Measurements from ENCODE around the gene GAB2.

The GAB2 gene

GRCh38 chr11:78339945-78340344 lies 77.7 kb downstream of the GAB2 start:
- no peak for DNase-seq

- no peak for DNase-seq
Measured at GRCh38 chr11:78339483-78339882, 78.1 kb downstream of the GAB2 start.

GRCh38 chr11:78338702-78339101 lies 78.9 kb downstream of the GAB2 start:
- DNase-seq = no peak

GRCh38 chr11:78338138-78338537 lies 79.5 kb downstream of the GAB2 start:
- DNase-seq = no peak

GRCh38 chr11:78337554-78337924 lies 80.1 kb downstream of the GAB2 start:
- DNase-seq = no peak

- no peak for DNase-seq
Measured at GRCh38 chr11:78336877-78337553, 80.6 kb downstream of the GAB2 start.

GRCh38 chr11:78334109-78334508 lies 83.5 kb downstream of the GAB2 start:
- no peak for DNase-seq

GRCh38 chr11:78332872-78333271 lies 84.7 kb downstream of the GAB2 start:
- DNase-seq = no peak

- no peak for DNase-seq
Measured at GRCh38 chr11:78332174-78332866, 85.3 kb downstream of the GAB2 start.

- DNase-seq = no peak
Measured at GRCh38 chr11:78331711-78332110, 85.9 kb downstream of the GAB2 start.

GRCh38 chr11:78330361-78330760 lies 87.3 kb downstream of the GAB2 start:
- no peak for DNase-seq

- DNase-seq = no peak
Measured at GRCh38 chr11:78327945-78328344, 89.7 kb downstream of the GAB2 start.

- no peak for DNase-seq
Measured at GRCh38 chr11:78325274-78325781, 92.3 kb downstream of the GAB2 start.

GRCh38 chr11:78323363-78323762 lies 94.3 kb downstream of the GAB2 start:
- DNase-seq = no peak

GRCh38 chr11:78319453-78319955 lies 98.1 kb downstream of the GAB2 start:
- DNase-seq = no peak

- DNase-seq = no peak
Measured at GRCh38 chr11:78318321-78319114, 99.1 kb downstream of the GAB2 start.

GRCh38 chr11:78315724-78316123 lies 101.9 kb downstream of the GAB2 start:
- no peak for DNase-seq

- DNase-seq = no peak
Measured at GRCh38 chr11:78314762-78315161, 102.9 kb downstream of the GAB2 start.

GRCh38 chr11:78313898-78314297 lies 103.7 kb downstream of the GAB2 start:
- no peak for DNase-seq

GRCh38 chr11:78313181-78313795 lies 104.3 kb downstream of the GAB2 start:
- DNase-seq = no peak

GRCh38 chr11:78312712-78313111 lies 104.9 kb downstream of the GAB2 start:
- DNase-seq = no peak

- no peak for DNase-seq
Measured at GRCh38 chr11:78311702-78312371, 105.8 kb downstream of the GAB2 start.
